Gastroesophageal sphincter (tissue), 3 donors: Measurements from ENCODE around the gene CR1.
"Not testable (repeated sequence)": the region's sequence is repeated elsewhere in the genome, so short reads cannot be mapped to it uniquely, and the experiment has no call there.

Experiments
- CTCF ChIP-seq, 4 experiments: fragments of 200-600 bp in 2 of 4; fragments of 450-650 bp in 2 of 4; sonication (generic) in 1 of 4; IDR thresholded peaks; one replicate each; pipeline ENCODE4 v1.5.1; 2017 to 2019; ENCODE audit warnings: antibody characterized with exemption in 4 of 4, mild to moderate bottlenecking in 2 of 4, moderate library complexity in 2 of 4
- POLR2A ChIP-seq, 2 donors: fragments of 450-650 bp; IDR thresholded peaks; one replicate each; pipeline ENCODE4 v1.6.1; 2017; ENCODE audit warnings: antibody characterized with exemption in 2 of 2, mild to moderate bottlenecking in 2 of 2, moderate library complexity in 1 of 2

- TF ChIP-seq CTCF, POLR2A (IDR thresholded peaks at IDR 0.05): not testable (repeated sequence)
Measured at GRCh38 chr1:207575381-207575780, 79.4 kb downstream of the CR1 start.
